ENCODE results near the gene MARCO.

- TF ChIP-seq, protein P1, sequence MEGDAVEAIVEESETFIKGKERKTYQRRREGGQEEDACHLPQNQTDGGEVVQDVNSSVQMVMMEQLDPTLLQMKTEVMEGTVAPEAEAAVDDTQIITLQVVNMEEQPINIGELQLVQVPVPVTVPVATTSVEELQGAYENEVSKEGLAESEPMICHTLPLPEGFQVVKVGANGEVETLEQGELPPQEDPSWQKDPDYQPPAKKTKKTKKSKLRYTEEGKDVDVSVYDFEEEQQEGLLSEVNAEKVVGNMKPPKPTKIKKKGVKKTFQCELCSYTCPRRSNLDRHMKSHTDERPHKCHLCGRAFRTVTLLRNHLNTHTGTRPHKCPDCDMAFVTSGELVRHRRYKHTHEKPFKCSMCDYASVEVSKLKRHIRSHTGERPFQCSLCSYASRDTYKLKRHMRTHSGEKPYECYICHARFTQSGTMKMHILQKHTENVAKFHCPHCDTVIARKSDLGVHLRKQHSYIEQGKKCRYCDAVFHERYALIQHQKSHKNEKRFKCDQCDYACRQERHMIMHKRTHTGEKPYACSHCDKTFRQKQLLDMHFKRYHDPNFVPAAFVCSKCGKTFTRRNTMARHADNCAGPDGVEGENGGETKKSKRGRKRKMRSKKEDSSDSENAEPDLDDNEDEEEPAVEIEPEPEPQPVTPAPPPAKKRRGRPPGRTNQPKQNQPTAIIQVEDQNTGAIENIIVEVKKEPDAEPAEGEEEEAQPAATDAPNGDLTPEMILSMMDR (IDR thresholded peaks at IDR 0.05): no peak
- no peak for TF ChIP-seq POLR2A (IDR thresholded peaks at IDR 0.05)
Observed at GRCh38 chr2:119004602-119005001, 62.6 kb downstream of the MARCO start.
